CD4-positive, alpha-beta T cell (primary cell): ENCODE measurements around the gene PDGFRB. TPM values are rescaled to one million over a fixed set of nuclear protein-coding genes. Genes with fewer than 3 reads are reported as not detected.

Experiments
- ATAC-seq: fragments of 200-7000 bp; cut with Tn5 transposase; one replicate; pipeline ENCODE4 v1.10.0; 2022; ENCODE audit warnings: mild to moderate bottlenecking; ENCODE audit not compliant: poor library complexity
- CTCF ChIA-PET: fragments of 350-600 bp; sonication (Branson Sonifier 250); formaldehyde crosslinking; loops from one replicate; lab custom pipeline; 2021; ENCODE audit warnings: antibody characterized with exemption, inconsistent platforms; lab: Charles Lee
- POLR2A ChIA-PET: fragments of 350-600 bp; sonication (Branson Sonifier 250); formaldehyde crosslinking; loops from one replicate; lab custom pipeline; 2021; ENCODE audit warnings: antibody characterized with exemption, inconsistent platforms; lab: Charles Lee
- DNase-seq, 14 experiments: peaks; one replicate each; pipeline ENCODE4 v3.0.0-alpha.2; 2013 to 2020; ENCODE audit warnings: mixed read lengths in 2 of 14
- H3K27ac ChIP-seq, 2 donors: one replicate each; pipeline versions ENCODE4 v1.5.1 to v1.7.0; 2013; ENCODE audit warnings: low read length in 2 of 2, low read depth in 1 of 2, mild to moderate bottlenecking in 1 of 2
- H3K27me3 ChIP-seq, 2 experiments: 1 replicate in 1 of 2; 2 replicates in 1 of 2; pipeline versions ENCODE4 v1.6.1 to v1.7.0; 2013; ENCODE audit warnings: low read length in 2 of 2, control low read depth in 1 of 2, mild to moderate bottlenecking in 1 of 2, moderate library complexity in 1 of 2; ENCODE audit not compliant: insufficient read depth in 2 of 2, control insufficient read depth in 1 of 2
- H3K36me3 ChIP-seq: one replicate; pipeline ENCODE4 v1.6.1; 2013; ENCODE audit warnings: low read length, control low read depth; ENCODE audit not compliant: insufficient read depth
- H3K4me1 ChIP-seq: one replicate; pipeline ENCODE4 v1.6.1; 2013; ENCODE audit warnings: low read length, control low read depth; ENCODE audit not compliant: insufficient read depth
- H3K4me3 ChIP-seq: one replicate; pipeline ENCODE4 v1.5.1; 2013; ENCODE audit warnings: mild to moderate bottlenecking, low read length, moderate library complexity
- H3K9me3 ChIP-seq, 2 experiments: 1 replicate in 1 of 2; 2 replicates in 1 of 2; pipeline versions ENCODE4 v1.6.1 to v1.7.0; 2013; ENCODE audit warnings: low read length in 2 of 2, mild to moderate bottlenecking in 2 of 2, control low read depth in 1 of 2, moderate library complexity in 1 of 2; ENCODE audit not compliant: control insufficient read depth in 1 of 2, insufficient read depth in 1 of 2
- H3K27ac Mint-ChIP-seq: one replicate; pipeline ENCODE4 v1.8.0; 2020; ENCODE audit warnings: mixed read lengths
- H3K27me3 Mint-ChIP-seq: one replicate; pipeline ENCODE4 v1.8.0; 2021; ENCODE audit warnings: mixed read lengths
- H3K36me3 Mint-ChIP-seq: one replicate; pipeline ENCODE4 v1.8.0; 2021; ENCODE audit warnings: low read depth, mixed read lengths
- H3K4me1 Mint-ChIP-seq: one replicate; pipeline ENCODE4 v1.8.0; 2021; ENCODE audit warnings: low read depth, mixed read lengths
- H3K4me3 Mint-ChIP-seq: one replicate; pipeline ENCODE4 v1.8.0; 2020; ENCODE audit warnings: mild to moderate bottlenecking, mixed read lengths
- H3K9me3 Mint-ChIP-seq: one replicate; pipeline ENCODE4 v1.8.0; 2020; ENCODE audit warnings: mixed read lengths
- intact Hi-C, 2 experiments: fragments of 100-400 bp; cut with DNase I in 1 of 2; cut with micrococcal nuclease in 1 of 2; formaldehyde crosslinking; loops; one replicate each; pipeline versions ENCODE4 v1.15.1 to v1.9.0; 2023 to 2025; cut with DNase I, micrococcal nuclease
- total RNA-seq, 174 experiments: library from RNA in 2 of 174; stranded (reverse) in 2 of 174; gene quantifications; one replicate each; pipeline ENCODE4 v1.2.3 and lab custom pipeline; 2021 to 2026
- TF ChIP-seq, protein P1 (sequence below): fragments of 200-600 bp; IDR thresholded peaks from one replicate; pipeline ENCODE4 v1.8.0; 2022; ENCODE audit warnings: antibody characterized with exemption, mild to moderate bottlenecking

The PDGFRB gene
- total RNA-seq, 2 experiments from 2014 or later, result not detected

DNA sequence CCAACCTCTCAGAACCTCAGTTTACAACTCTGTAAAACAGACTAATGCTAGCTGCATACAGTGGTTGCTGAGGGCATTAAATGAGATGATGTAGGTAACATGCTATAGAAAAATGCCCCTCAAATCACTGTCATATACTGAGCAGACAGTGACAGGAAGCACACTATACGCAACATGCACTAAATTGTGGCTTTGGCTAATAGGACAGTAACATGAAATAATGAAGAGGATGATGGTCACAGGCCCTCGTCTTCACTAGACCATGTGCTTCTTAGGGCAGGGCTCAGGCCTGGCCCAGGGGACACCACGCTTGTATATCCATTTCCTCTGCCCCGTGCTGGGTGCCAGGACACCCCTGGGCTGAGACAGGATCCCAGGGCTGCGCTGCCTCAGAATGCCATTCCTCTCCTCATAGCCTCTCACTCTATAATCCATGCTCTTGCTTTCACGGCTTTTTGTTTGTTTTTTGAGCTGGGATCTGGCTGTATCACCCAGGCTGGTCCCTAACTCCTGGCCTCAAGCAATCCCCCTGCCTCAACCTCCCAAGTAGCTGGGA, 88.2 kb downstream of the PDGFRB start:
- no peaks in the 10 kb centered on the region for H3K27me3 Mint-ChIP-seq
- no peak overlapping the region for H3K27ac Mint-ChIP-seq
- no peaks in the 10 kb centered on the region for H3K9me3 Mint-ChIP-seq
- Histone ChIP-seq H3K27ac (no peak overlapping the region), H3K27me3 (peaks cover 0 to 2% of the 10 kb centered on the region in 2 experiments), H3K4me1 (peaks cover 6% of the 10 kb centered on the region), H3K4me3 (no peak overlapping the region), H3K36me3 (no peaks in the 10 kb centered on the region), H3K9me3 (no peaks in the 10 kb centered on the region)
- H3K36me3 Mint-ChIP-seq, result no peaks in the 10 kb centered on the region
- no peak overlapping the region for H3K4me3 Mint-ChIP-seq
- DNase-seq (peak in 1 of 14 experiments; percentile 10), ATAC-seq (no peak)
- TF ChIP-seq, protein P1, sequence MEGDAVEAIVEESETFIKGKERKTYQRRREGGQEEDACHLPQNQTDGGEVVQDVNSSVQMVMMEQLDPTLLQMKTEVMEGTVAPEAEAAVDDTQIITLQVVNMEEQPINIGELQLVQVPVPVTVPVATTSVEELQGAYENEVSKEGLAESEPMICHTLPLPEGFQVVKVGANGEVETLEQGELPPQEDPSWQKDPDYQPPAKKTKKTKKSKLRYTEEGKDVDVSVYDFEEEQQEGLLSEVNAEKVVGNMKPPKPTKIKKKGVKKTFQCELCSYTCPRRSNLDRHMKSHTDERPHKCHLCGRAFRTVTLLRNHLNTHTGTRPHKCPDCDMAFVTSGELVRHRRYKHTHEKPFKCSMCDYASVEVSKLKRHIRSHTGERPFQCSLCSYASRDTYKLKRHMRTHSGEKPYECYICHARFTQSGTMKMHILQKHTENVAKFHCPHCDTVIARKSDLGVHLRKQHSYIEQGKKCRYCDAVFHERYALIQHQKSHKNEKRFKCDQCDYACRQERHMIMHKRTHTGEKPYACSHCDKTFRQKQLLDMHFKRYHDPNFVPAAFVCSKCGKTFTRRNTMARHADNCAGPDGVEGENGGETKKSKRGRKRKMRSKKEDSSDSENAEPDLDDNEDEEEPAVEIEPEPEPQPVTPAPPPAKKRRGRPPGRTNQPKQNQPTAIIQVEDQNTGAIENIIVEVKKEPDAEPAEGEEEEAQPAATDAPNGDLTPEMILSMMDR, result no peak
- CTCF ChIA-PET, result no interaction called here
- H3K4me1 Mint-ChIP-seq, result no peaks in the 10 kb centered on the region
- intact Hi-C loops, result no loop called here
- POLR2A ChIA-PET, result interaction anchor here (0.6 kb wide), 1 partner anchor 9 kb away, joined by 3 read pairs; no protein-coding TSS in a partner anchor

DNA sequence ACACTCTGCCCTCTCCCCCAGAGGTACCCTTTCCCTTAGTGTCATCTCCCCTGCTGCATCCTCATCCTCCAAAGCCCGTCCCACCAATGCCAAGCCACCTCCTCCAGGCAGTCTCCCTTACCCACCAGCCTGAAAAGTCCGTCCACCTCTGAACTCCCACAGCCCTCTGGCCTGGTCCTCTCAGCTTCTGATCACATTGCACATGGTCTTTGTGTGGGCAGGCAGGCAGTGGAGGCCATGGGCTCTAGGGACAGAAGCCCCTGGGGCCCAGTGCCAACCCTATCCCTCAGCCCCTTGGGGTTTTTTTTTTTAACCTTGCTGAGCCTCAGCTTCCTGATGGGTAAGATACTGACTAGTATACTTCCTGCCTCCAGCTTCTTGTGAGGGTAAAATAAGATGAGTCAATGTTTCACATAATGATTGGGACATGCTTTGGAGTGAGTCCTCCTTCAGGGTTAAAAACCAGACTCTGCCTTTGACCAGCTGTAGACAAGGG, 88.7 kb downstream of the PDGFRB start:
- Mint-ChIP-seq H3K27ac (no peak overlapping the region), H3K9me3 (no peaks in the 10 kb centered on the region), H3K4me1 (no peaks in the 10 kb centered on the region), H3K27me3 (no peaks in the 10 kb centered on the region), H3K4me3 (no peak overlapping the region), H3K36me3 (no peaks in the 10 kb centered on the region)
- no peak for ATAC-seq
- H3K36me3 ChIP-seq, result no peaks in the 10 kb centered on the region
- TF ChIP-seq, protein P1, result no peak
- H3K27ac ChIP-seq, result no peak overlapping the region
- peaks cover 0 to 2% of the 10 kb centered on the region in 2 experiments for H3K27me3 ChIP-seq
- H3K4me3 ChIP-seq, result no peak overlapping the region
- CTCF ChIA-PET, result no interaction called here
- H3K4me1 ChIP-seq, result peaks cover 6% of the 10 kb centered on the region
- intact Hi-C loops, result no loop called here
- POLR2A ChIA-PET, result no interaction called here
- peak in 1 of 14 experiments; percentile 19 for DNase-seq
- no peaks in the 10 kb centered on the region for H3K9me3 ChIP-seq

DNA sequence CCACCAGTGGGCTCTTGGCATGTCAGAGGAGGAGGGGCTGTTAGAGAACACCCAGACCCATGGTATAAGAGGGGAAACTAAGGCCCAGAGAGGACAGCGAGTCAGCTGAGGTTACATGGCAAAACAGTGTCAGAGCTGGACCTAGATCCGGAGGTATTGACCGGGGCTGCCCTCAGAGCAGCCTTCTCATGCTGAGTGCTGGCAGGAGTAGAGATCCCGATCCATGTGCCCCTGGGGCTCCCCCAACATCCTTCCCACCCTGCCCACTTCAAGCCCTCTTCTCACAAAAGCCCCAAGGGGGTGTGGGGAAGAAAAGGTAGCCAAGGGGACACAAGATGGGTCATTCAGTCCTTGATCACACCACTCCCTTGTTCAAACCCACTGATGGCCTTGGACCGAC, 89.2 kb downstream of the PDGFRB start:
- no peak overlapping the region for H3K4me3 ChIP-seq
- no peaks in the 10 kb centered on the region for H3K9me3 ChIP-seq
- peaks cover 0 to 2% of the 10 kb centered on the region in 2 experiments for H3K27me3 ChIP-seq
- no peak for DNase-seq
- H3K27ac ChIP-seq, result no peak overlapping the region
- Mint-ChIP-seq H3K27me3 (no peaks in the 10 kb centered on the region), H3K27ac (no peak overlapping the region), H3K4me1 (no peaks in the 10 kb centered on the region), H3K9me3 (no peaks in the 10 kb centered on the region), H3K36me3 (no peaks in the 10 kb centered on the region), H3K4me3 (no peak overlapping the region)
- no peak for ATAC-seq
- ChIA-PET POLR2A (no interaction called here), CTCF (no interaction called here)
- intact Hi-C loops, result no loop called here
- H3K4me1 ChIP-seq, result peaks cover 6% of the 10 kb centered on the region
- no peaks in the 10 kb centered on the region for H3K36me3 ChIP-seq
- TF ChIP-seq, protein P1, result no peak
